Myocyte (in vitro differentiated cells): ENCODE measurements around the gene CDKN1A. TPM values are rescaled to one million over a fixed set of nuclear protein-coding genes. Genes with fewer than 3 reads are reported as not detected.
A peak's percentile ranks its signal among the peaks of the same experiment; 100 is the strongest.
"Not testable (repeated sequence)": the region's sequence is repeated elsewhere in the genome, so short reads cannot be mapped to it uniquely, and the experiment has no call there.

ENCODE experiments used
- DNase-seq: peaks from one replicate; pipeline ENCODE4 v3.0.0-alpha.2; 2012; ENCODE audit warnings: low read depth
- total RNA-seq: library from RNA; depleted of rRNA; stranded (reverse); fragments of >200 nt; gene quantifications from 2 replicates; pipeline ENCODE4 v1.2.3, GENCODE V29; 2014

Gene CDKN1A
- total RNA-seq, 1 donor from 2014 or later, result 1,798 TPM

DNA sequence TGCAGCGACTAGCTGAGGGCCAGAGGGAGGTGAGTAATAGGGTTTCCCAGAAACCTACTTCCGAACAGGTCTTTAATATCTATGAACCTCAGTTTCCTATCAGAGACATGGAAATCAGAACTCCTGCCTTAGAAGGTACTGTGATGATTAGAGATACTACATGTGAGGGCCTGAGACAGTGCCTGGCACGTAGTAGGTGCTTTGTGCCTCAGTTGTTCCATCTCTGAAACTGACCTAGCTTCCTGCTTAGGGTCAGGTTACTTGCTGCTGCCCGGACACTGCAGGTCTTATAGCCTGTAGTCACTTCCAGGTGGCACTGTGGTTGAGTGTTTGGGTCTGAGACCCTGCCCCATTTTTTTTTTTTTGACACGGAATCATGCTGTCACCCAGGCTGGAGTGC is 40.0 kb downstream of the CDKN1A start:
- DNase-seq, result no peak

DNA sequence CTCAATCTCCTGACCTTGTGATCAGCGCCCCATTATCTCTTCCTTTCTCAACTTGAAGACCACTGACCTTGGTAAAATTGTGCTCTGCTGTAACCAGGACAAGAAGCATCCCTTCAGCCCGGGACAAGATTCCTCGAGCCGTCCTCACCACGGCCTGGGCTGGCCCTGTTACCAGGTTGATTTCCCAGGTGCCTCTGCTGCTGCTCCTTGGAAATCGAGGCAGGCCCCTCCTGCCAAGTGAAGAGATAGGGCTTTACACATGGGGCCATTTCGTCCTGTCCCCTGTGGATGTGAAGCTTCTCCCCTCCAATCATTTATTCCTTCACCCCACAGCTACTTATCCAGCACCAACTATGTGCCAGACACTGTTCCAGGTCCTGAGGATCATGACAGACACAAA is 40.6 kb downstream of the CDKN1A start:
- no peak for DNase-seq

DNA sequence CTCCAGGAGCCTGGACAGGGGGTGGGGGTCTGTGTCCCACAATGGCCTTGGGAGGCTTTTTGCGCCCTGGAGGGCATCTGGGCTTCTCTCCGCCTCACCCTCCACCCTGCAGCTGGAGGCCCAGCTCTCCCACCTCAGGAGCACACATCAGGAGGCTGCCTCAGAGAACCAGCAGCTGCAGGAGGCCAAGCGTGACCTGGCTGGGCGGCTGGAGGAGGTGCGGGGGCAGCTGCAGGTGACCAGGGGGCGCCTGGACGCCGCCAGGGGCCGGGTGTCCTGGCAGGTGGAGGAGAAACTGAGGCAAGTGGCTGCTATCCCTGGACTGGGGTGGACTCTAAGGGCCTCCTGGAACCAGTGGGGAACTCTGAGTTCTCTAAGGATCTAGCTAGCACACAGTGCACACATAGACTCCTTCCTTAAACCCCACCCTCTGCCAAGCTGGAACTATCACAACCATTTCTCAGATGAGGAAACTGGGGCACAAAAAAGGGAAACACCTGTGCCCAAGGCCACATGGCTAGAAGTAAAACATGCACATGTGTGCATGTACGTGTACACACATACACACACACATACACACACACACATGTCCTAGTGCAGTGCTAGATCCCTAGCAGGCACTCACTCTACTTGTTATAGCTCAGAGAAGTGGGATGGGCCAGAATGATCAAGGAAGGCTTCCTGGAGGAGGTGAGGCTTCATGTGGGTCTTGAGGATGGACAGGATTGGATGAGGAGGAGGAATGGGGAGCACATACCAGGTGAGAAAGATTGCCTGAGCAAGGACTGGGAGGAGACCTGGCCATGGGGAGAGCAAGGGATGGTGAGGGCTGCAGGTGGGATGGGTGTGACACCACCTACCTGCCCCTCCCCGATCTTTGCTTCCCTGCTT is 42.0 kb downstream of the CDKN1A start:
- DNase-seq, result no peak

DNA sequence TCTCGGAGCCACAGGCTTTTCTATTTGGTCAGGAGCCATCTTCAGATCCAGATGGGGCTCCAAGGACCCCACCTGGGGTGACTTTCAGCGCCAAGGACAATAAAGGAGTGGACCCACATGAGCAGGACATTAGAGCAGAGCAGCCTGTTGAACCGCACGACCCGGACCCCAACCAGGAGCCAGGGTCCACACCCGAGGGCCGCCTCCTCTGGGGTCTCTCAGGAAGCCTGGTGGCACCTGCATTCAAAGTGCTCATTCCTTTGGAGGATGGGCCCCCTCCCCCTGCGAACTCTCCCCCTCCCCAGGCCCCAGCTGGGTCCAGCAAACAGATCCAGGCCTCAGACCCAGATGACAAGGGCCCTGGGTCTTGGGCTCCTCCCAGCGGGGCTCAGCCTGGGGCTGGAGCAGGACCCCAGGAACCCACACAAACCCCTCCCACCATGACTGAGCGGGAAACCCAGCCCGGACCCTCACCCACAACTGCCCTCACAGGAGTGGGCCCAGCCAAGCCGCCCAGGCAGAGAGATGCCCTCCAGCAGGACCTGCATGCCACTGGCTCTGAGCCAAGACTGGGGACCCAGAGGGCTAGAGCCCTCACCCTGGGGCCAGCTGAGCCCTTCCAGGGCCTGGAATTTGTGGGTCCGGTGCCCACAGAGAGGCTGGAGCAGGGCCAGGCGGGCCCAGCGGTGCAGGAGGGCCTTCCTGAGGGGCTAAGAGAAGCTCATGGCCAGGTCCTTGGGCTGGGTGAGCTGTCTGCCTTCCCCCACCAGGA is 43.0 kb downstream of the CDKN1A start:
- DNase-seq, result no peak

DNA sequence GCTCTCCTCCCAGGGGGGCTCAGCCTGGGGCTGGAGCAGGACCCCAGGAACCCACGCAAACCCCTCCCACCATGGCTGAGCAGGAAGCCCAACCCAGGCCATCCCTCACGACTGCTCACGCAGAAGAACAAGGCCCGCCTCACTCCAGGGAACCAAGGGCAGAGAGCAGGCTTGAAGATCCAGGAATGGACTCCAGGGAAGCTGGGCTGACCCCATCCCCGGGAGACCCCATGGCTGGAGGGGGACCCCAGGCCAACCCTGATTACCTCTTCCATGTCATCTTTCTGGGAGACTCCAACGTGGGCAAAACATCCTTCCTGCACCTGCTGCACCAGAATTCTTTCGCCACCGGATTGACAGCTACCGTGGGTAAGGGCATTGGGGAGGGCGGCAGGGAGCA is 43.9 kb downstream of the CDKN1A start:
- no peak for DNase-seq

DNA sequence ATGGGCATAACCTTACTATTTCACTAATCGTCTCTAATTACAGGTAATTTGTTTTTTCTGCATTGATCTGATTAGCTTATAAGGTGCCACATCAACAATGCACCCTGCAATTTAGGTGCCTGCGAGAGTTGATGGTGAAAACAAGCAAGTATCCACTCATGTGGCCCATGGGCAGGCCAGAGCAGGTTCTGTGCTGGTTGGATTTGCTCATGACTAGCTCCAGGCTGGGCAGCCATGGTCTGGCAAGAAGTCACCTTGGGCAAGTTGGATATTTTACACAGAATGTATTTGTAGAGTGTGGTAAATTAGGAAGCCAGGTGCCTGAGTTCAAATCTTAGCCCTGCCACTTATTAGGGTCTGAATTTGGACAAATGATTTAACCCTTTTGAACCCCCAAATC is 44.4 kb downstream of the CDKN1A start:
- DNase-seq, result no peak

DNA sequence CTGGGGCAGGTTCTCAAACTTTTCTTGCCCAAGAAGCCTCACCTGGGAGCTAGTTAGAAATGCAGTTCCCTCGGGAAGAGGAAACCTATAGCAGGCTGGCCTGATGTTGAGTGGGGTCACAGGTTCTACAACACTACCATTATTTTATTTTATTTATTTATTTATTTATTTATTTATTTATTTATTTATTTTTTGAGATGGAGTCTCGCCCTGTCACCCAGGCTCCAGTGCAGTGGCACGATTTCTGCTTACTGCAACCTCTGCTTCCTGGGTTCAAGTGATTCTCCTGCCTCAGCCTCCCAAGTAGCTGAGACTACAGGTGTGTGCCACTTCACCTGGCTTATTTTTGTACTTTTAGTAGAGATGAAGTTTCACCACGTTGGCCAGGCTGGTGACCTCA is 45.5 kb downstream of the CDKN1A start:
- DNase-seq, result not testable (repeated sequence)

DNA sequence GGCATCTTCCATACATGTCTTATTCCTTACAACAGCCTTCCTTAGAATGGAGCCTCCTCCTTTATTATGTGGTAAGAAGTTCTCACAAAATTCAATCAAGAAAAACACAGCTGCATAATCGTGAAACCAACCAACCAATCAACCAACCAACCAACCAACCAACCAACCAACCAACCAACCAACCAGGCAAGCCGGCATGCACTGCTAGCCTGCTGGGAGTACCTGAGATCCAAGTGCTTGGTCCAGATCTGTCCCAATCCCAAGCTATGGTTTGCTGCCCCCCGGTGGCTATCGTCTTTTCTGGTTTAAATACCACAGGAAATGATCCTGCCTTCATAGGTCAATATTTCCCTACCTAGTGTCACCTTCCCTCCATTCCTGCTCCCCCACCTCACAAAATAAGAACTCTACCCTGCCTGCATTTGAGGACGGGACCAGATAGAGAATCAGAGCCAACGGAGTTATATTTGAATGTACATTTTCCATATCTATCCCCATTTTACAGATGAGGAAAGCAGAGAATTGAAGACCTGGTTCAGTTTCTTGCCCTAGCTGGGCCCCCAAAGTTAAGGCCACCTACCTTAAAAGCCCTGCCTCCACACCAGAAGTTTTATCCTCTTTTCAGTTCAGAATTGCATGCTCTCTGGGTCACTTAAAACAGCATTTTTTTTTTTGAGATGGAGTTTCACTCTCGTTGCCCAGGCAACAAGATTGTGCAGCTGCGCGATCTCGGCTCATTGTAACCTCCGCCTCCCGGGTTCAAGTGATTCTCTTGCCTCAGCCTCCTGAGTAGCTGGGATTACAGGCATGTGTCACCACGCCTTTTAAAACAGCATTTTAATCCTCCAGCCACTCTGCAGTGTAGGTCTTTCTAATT is 46.2 kb downstream of the CDKN1A start:
- peak; percentile 75 for DNase-seq

DNA sequence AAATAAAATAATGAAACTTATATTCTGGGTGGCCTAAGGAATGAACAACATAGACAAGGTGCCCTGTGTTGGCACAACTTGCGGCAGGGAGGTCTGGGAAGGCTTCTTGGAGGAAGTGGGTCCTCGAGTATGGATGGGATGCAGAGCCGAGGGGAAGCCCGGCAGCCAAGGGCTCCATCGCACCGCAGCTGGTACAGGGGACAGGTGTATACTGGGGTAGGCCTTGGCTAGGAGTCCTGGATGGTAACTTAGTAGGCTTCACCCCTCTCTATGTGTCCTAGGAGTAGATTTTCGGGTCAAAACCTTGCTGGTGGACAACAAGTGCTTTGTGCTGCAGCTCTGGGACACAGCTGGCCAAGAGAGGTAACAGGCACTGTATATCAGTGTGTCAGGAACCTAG is 47.1 kb downstream of the CDKN1A start:
- DNase-seq, result no peak

DNA sequence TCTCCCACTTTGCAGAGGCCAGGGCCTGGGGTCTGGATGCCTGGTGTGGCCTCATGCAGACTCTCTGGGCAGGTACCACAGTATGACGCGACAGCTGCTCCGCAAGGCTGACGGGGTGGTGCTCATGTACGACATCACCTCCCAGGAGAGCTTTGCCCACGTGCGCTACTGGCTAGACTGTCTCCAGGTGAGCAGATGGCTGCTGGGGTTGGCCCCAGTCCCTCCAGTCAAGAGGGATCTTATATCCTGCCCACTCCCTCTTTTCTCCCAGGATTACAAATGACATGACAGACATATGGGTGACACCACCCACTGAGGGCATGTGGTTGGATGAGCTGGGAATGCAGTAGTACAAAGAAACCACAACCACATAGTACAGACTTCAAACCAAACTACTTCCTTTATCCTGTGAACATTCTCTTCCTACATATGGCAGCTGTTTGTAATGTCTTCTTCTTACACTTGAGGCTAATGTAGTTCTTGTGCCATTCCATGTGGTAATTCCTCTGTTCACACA is 49.0 kb downstream of the CDKN1A start:
- DNase-seq, result peak; percentile 35

DNA sequence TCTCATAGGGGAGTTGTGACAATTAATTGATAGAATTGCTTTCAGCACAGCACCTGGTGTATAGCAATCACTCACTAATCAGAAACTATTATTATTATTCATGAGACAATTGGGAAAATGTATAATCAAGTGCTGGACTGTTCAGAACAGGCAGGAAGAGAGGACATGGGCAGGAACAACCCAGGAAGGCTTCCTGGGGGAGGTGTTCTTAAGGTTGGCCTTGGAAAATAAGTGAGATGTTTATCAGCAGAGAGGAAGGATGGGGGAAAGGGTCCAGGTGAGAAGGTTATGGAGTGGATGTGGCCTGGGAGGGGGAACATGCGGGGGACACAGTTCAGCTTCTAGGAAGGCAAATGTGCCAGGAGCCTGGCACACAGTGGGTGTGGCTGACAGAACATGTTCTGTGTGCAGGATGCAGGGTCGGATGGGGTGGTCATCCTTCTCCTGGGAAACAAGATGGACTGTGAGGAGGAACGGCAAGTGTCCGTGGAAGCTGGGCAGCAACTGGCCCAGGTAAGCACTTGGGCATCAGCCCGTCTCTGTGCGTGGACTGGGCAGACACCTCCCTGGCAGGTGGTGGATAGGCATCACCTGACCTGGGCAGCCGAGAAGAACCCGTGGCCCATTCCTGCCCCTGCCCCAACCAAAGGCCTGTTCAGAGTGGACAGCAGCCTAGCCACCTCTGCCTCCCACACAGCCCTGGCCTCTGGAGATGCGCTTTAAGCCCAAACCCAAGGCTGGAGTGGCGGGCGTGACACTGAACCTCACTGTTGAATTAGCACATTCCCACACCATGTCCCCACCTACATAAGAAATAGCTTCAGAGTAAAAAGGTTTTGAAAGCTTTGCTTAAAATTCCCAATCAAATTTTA is 50.0 kb downstream of the CDKN1A start:
- no peak for DNase-seq

DNA sequence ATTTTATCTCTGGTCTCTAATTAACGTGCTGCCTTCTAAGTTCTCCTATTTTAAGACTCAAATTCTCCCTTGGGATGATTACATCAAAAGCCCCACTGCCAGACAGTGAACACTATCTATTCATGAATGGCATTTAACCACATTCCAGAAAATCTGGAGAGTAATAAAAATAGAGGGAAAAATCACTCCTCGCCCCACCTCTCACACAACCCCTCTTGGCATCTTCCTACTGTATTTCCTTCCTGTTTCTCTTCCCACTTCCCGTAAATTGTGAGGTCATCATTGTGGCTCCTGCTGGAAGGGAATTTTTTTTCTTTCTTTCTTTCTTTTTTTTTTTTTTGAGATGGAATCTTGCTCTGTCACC is 50.6 kb downstream of the CDKN1A start:
- peak; percentile 15 for DNase-seq

DNA sequence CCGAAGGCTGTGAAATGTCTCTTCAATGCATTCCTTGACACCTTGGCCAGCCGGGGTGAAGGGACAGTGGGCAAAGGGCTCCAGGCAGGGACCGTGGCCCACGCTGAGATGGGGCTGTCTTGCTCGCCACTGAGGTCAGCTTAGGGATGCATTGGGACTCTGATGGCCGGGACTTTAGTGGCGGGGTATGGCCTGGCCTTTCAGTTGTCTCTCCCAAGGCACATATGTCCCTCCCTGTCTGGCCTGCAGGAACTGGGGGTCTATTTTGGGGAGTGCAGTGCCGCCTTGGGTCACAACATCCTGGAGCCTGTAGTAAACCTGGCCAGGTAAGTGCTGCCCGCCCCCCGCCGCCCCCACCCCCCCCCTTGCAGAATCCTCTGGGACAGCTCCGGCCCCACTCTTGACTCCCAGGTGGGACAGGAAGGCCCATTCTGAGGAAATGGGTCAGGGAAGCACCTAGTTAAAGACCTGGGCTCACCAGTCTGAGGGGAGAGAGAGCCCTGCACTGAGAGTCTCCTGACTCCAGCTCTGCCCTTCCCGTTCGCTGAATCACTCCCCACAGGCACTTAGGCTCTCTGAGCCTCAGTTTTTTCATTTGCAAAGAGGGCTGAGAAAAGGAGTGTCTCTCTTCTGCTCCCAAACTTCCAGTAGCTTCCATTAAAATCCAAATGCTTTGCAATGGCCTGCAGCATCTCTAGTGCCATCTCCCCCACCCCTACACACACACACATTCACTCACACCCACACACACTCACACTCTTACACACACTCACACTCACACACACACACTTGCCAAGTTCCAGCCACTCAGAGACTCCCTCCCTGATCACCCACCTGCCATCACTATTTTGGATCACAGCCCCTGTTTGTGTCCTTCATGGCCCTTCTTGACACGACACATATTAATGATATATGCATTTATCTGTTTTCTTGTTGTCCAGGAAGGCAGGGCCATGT is 52.2 kb downstream of the CDKN1A start:
- DNase-seq, result no peak

DNA sequence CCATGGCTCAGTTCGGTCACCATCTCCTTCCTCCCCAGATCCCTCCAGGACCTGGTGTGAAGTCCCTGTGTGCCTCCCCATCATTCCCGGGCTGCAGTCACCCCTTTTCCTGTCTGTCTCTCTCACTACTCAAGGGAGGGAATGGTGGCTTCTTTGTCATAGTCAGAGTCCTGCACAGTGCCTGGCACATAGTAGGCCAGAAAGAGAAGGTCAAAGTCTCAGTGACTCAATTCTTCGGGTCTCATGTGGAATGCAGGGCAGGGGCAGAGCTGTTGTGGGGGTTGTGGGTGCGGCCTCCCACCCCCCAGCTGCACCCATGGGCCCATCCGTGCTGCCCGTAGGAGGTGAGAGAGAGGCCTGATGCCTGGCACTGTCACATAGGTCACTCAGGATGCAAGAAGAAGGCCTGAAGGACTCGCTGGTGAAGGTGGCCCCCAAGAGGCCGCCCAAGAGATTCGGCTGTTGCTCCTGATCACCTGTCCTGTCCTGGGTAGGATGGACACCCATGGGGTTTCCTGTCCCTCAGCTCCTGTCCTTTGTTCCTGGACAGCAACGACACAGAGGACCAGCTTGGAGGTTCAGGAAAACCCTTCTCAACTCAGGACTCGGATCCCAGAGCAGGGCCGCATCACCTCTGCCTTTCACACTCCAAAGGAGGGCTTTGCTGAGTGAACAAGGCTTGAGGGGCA is 53.3 kb downstream of the CDKN1A start:
- DNase-seq, result no peak

DNA sequence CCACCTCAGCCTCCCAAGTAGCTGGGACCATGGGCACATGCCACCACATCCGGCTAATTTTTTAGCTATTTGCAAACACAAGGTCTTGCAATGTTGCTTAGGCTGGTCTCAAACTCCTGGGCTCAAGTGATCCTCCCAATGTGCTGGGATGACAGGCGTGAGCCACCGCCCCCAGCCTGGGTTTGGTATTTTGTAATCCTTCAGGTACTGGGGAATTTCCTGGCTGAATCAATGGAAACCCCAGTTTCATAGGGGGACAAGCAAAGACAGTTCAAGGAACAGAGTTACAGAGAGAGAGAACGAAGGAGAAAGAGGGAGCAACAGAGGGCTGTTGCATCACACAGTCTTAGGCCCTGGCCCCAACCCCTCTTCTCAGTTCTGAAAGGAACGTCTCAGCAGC is 54.8 kb downstream of the CDKN1A start:
- no peak for DNase-seq

DNA sequence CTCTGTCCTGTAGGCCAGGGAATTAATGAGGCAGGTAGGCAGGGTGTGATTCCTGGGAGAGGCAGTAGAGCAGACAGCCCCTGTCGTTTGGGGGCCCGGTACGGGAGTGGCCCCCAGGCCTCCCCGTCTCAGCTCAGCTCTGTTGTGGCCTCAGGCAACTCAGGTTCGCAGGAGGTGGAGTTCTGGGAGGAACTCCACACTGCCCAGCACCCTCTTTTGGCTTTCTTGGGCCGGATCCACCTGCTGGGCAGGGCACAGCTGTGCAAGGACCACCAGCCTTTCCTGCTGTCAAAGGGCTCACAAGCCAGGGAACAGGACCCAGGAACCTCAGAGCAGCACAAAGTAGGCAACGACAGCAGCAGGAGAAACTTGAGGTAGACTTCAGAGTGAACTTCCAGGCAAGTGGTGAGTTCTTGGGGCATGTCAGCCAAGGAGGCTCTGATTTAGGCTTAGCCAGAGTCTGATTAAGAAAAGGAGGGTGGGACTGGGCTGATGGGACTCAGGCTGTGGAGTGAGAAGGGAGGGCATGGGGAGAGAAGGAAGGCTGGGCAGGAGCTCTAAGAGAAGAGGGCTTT is 56.1 kb downstream of the CDKN1A start:
- no peak for DNase-seq

DNA sequence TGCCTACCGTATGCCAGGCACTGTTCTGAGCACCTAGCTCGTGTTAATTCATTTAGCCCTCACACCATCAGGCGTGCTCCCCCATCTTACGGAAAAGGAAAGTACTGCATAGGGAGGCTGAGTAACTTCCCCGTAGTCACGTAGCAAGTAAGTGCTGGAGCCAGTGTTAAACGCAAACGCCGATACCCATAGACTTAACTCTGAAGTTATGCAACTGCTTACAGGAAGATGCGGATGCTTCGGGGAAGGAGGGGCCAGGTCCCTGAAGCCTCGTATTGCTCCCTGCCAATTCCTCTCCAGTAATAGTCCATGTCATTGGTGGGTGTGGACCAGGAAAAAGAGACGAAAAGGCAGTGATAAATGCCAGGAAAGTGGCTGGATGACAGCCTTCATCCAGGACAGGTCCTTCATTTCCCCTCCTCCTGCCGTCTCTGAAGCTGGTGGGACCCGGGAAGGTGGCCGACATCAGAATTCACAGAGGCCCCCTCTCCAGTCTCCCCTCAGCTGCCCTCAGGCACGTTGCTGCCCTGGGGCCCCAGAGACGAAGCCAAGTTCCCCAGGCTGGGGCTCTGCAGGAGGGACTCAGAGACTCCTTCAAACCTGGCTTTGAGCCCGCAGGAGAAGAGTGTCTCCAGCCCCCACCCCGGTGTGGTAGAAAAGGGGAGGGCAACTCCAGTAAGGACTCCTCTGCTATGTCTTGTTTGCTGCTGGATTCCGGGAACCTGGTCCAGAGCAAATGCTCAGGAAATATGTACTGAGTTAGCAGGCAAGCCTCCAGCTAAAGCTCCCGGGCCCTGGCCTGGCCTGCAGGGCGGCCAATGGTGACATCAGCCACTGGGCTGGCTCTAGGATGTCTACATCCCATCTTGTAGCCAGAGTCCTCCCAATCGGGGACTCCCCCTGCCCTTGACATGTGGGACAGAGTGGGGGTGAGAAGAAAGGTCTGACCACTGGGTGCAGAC is 56.9 kb downstream of the CDKN1A start:
- peak; percentile 22 for DNase-seq
